Measurements from ENCODE around the gene GOLIM4.

Gene GOLIM4

DNA sequence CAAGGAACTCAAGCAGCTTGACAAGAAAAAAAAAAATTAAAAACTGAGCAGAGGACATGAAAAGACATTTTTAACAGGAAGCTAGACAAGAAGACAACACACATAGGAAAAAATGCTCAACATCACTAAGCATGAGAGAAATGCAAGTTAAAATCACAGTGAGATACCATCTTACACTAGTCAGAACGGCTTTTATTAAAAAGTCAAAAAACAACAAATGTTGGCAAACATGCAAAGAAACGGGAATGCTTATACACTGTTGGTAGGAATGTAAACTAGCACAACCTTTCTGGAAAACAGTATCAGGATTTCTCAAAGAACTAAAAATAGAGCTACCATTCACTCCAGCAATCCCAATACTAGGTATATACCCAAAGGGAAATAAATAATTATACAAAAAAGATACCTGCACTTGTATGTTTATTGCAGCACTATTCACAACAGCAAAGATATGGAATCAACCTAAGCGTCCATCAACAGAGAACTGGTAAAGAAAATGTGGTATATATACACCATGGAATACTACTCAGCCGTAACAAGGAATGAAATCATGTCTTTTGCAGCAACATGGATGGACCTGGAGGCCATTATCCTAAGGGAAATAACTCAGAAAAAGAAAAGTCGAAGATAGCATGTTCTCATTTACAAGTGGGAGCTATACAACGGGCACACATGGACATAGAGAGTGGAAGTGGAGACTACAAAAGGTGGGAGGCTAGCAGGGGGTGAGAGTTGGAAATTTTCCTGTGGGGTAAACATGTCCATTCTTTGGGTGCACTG lies 5.2 kb downstream of the GOLIM4 start:
- TF ChIP-seq FOXM1 (IDR thresholded peaks at IDR 0.05; ENCODE audit: borderline replicate concordance, low read depth) (no peak), REST (IDR thresholded peaks at IDR 0.05; ENCODE audit: low read depth) (no peak), CREB1 (IDR thresholded peaks at IDR 0.05; ENCODE audit: low read depth) (no peak), NFIC (IDR thresholded peaks at IDR 0.05) (no peak), YY1 (IDR thresholded peaks at IDR 0.05; ENCODE audit: low read depth) (no peak), TAF1 (IDR thresholded peaks at IDR 0.05; ENCODE audit: low read depth) (no peak), TEAD4 (IDR thresholded peaks at IDR 0.05) (no peak), EGR1 (IDR thresholded peaks at IDR 0.05) (no peak), RAD21 (IDR thresholded peaks at IDR 0.05; ENCODE audit: low read depth) (no peak), ZBTB7A (IDR thresholded peaks at IDR 0.05; ENCODE audit: low read depth) (no peak), EP300 (IDR thresholded peaks at IDR 0.05; ENCODE audit: borderline replicate concordance) (no peak), CEBPB (IDR thresholded peaks at IDR 0.05) (no peak), TCF12 (IDR thresholded peaks at IDR 0.05; ENCODE audit: low read depth) (no peak), MAX (IDR thresholded peaks at IDR 0.05) (no peak)
- TF ChIP-seq, protein P1, sequence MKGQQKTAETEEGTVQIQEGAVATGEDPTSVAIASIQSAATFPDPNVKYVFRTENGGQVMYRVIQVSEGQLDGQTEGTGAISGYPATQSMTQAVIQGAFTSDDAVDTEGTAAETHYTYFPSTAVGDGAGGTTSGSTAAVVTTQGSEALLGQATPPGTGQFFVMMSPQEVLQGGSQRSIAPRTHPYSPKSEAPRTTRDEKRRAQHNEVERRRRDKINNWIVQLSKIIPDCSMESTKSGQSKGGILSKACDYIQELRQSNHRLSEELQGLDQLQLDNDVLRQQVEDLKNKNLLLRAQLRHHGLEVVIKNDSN (IDR thresholded peaks at IDR 0.05) = no peak

- no peak for TF ChIP-seq CEBPB (IDR thresholded peaks at IDR 0.05)
- TF ChIP-seq CREB1 (IDR thresholded peaks at IDR 0.05; ENCODE audit: low read depth) = no peak
Observed at GRCh38 chr3:168089179-168089771, 6.4 kb downstream of the GOLIM4 start.

DNA sequence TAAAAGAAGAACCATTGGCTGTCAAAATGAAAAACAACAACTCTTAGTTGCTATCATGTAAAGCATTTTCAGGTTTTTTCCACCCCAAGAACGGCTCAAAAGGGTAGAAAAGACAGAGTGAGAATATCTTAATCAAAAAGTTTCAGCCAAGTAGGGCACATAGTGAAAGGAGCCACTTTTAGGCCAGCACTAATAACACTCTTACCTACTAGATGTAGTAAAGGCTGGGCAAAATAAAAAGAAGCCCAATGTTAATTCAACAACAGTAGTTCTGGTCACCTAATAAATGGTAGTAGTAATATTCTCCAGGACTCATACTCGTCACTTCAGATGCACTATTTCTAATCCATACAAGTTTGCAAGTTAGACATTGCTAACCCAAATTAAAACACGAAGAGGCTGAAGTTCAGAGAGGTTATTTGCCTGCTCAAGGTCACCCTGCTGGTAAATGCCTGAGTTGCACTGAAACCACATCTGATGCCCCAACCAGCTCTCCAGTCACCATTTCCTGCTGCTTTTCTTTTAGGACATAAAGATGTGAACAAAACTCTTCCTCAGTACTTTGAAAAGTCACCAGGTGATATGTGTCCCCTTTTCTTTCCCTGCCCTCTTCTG lies 7.5 kb downstream of the GOLIM4 start:
- TF ChIP-seq MAX (IDR thresholded peaks at IDR 0.05) (no peak), RAD21 (IDR thresholded peaks at IDR 0.05; ENCODE audit: low read depth) (0 out of 2 replicates have a peak, but pooled peaks have one; percentile 2)

DNA sequence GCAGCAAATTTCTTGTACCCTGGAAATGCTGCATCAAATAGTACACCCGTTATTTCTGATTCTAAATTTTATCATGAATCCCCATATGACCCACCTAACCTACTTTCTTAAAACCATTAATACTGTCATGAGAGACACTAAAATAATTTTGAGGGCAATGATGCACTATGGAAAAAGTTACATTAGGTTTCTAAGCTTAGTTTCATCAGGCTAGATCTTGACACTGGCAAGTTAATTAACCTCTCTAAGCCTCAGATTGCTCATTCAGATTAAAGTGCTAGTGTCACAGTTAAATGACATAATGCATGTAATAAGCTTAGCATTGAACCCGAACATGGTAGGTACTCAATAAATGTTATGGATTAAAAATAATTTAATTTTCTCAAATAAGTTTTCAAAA lies 8.2 kb downstream of the GOLIM4 start:
- TF ChIP-seq CEBPB (IDR thresholded peaks at IDR 0.05) = no peak
- TF ChIP-seq RAD21 (IDR thresholded peaks at IDR 0.05; ENCODE audit: low read depth) = no peak
- TF ChIP-seq ZBTB7A (IDR thresholded peaks at IDR 0.05; ENCODE audit: low read depth) = no peak
- no peak for TF ChIP-seq TAF1 (IDR thresholded peaks at IDR 0.05; ENCODE audit: low read depth)
- TF ChIP-seq EP300 (IDR thresholded peaks at IDR 0.05; ENCODE audit: borderline replicate concordance) = no peak
- no peak for TF ChIP-seq FOXM1 (IDR thresholded peaks at IDR 0.05; ENCODE audit: borderline replicate concordance, low read depth)
- TF ChIP-seq, protein P1 (IDR thresholded peaks at IDR 0.05) = no peak
- no peak for TF ChIP-seq NFIC (IDR thresholded peaks at IDR 0.05)
- TF ChIP-seq MAX (IDR thresholded peaks at IDR 0.05) = no peak

GRCh38 chr3:168086541-168087260 lies 9.0 kb downstream of the GOLIM4 start:
- TF ChIP-seq ZBTB7A (IDR thresholded peaks at IDR 0.05; ENCODE audit: low read depth) (no peak), EP300 (IDR thresholded peaks at IDR 0.05; ENCODE audit: borderline replicate concordance) (no peak), FOXM1 (IDR thresholded peaks at IDR 0.05; ENCODE audit: borderline replicate concordance, low read depth) (no peak), TEAD4 (IDR thresholded peaks at IDR 0.05) (no peak), MAX (IDR thresholded peaks at IDR 0.05) (no peak), YY1 (IDR thresholded peaks at IDR 0.05; ENCODE audit: low read depth) (no peak), EGR1 (IDR thresholded peaks at IDR 0.05) (no peak), TAF1 (IDR thresholded peaks at IDR 0.05; ENCODE audit: low read depth) (no peak), REST (IDR thresholded peaks at IDR 0.05; ENCODE audit: low read depth) (no peak), RAD21 (IDR thresholded peaks at IDR 0.05; ENCODE audit: low read depth) (no peak)

Data from Ishikawa (cell line).